Natural killer cell (primary cell): Measurements from ENCODE around the gene PSMB2. TPM values are rescaled to one million over a fixed set of nuclear protein-coding genes. Genes with fewer than 3 reads are reported as not detected.

Source experiments
- ATAC-seq, 3 donors: fragments of 150-1000 bp in 2 of 3; fragments of 200-7000 bp in 1 of 3; cut with Tn5 transposase; 1 replicate in 1 of 3; 2 replicates in 2 of 3; pipeline ENCODE4 v1.10.0; 2021; ENCODE audit warnings: mild to moderate bottlenecking in 2 of 3, moderate library complexity in 2 of 3
- DNase-seq, 2 donors: peaks; one replicate each; pipeline versions ENCODE4 v3.0.0 to v3.0.0-alpha.2; 2013 to 2021; ENCODE audit warnings: mixed read lengths in 1 of 2
- H3K27ac ChIP-seq: one replicate; pipeline ENCODE4 v1.5.1; 2013; ENCODE audit warnings: mild to moderate bottlenecking, low read length
- H3K27me3 ChIP-seq: one replicate; pipeline ENCODE4 v1.6.1; 2013; ENCODE audit warnings: low read length; ENCODE audit not compliant: control insufficient read depth, insufficient read depth
- H3K36me3 ChIP-seq: one replicate; pipeline ENCODE4 v1.6.1; 2013; ENCODE audit warnings: low read length; ENCODE audit not compliant: control insufficient read depth, insufficient read depth
- H3K4me1 ChIP-seq: one replicate; pipeline ENCODE4 v1.6.1; 2013; ENCODE audit warnings: low read length; ENCODE audit not compliant: control insufficient read depth, insufficient read depth
- H3K4me3 ChIP-seq: one replicate; pipeline ENCODE4 v1.5.1; 2013; ENCODE audit warnings: low read length
- H3K9me3 ChIP-seq: one replicate; pipeline ENCODE4 v1.6.1; 2013; ENCODE audit warnings: low read length; ENCODE audit not compliant: control insufficient read depth, insufficient read depth
- H3K27ac Mint-ChIP-seq, 2 donors: one replicate each; pipeline ENCODE4 v1.8.0; 2022; ENCODE audit warnings: mild to moderate bottlenecking in 2 of 2, mixed read lengths in 2 of 2, moderate library complexity in 1 of 2
- H3K27me3 Mint-ChIP-seq, 2 donors: one replicate each; pipeline ENCODE4 v1.8.0; 2022; ENCODE audit warnings: low read depth in 2 of 2, mixed read lengths in 2 of 2
- H3K36me3 Mint-ChIP-seq: one replicate; pipeline ENCODE4 v1.8.0; 2022; ENCODE audit warnings: mixed read lengths
- H3K4me1 Mint-ChIP-seq, 2 donors: one replicate each; pipeline ENCODE4 v1.8.0; 2022; ENCODE audit warnings: mixed read lengths in 2 of 2
- H3K4me3 Mint-ChIP-seq: one replicate; pipeline ENCODE4 v1.8.0; 2022; ENCODE audit warnings: mild to moderate bottlenecking, moderate library complexity, mixed read lengths
- H3K9me3 Mint-ChIP-seq, 2 donors: one replicate each; pipeline ENCODE4 v1.8.0; 2022; ENCODE audit warnings: mixed read lengths in 2 of 2
- WGBS: methylation state at CpG from one replicate; pipeline ENCODE4 v1.1.7; 2013; ENCODE audit warnings: missing lambda C conversion rate; ENCODE audit not compliant: insufficient coverage; 5-methylcytosine and 5-hydroxymethylcytosine counted together
- intact Hi-C: fragments of 100-400 bp; cut with micrococcal nuclease; formaldehyde crosslinking; loops from one replicate; pipeline ENCODE4 v1.14.2; 2022
- total RNA-seq, 4 donors: library from RNA; stranded (reverse); fragments of 120-200 nt in 1 of 4; gene quantifications; one replicate each; pipeline versions ENCODE4 v1.2.3 to v1.2.4, GENCODE V29; 2013 to 2022
- TF ChIP-seq, protein P1 (sequence below): fragments of 200-600 bp; IDR thresholded peaks from one replicate; pipeline ENCODE4 v1.8.0; 2022; ENCODE audit warnings: antibody characterized with exemption

Gene PSMB2
- total RNA-seq, 3 donors from 2014 or later (not counting 1 experiment from before 2014, with no cell fraction given) = 37.0 to 45.0 (median 37.3) TPM

GRCh38 chr1:35575416-35575958 is 65.8 kb downstream of the PSMB2 start:
- peak overlapping the region; percentile 37 to 89 for H3K27ac Mint-ChIP-seq
- intact Hi-C loops = no loop called here
- no peaks in the 10 kb centered on the region for H3K9me3 ChIP-seq
- peaks cover 43 to 54% of the 10 kb centered on the region in 2 donors for H3K4me1 Mint-ChIP-seq
- no peaks in the 10 kb centered on the region for H3K36me3 Mint-ChIP-seq
- no peaks in the 10 kb centered on the region for H3K9me3 Mint-ChIP-seq
- ATAC-seq (no peak), DNase-seq (no peak)
- H3K27me3 Mint-ChIP-seq = no peaks in the 10 kb centered on the region
- no peaks in the 10 kb centered on the region for H3K27me3 ChIP-seq
- TF ChIP-seq, protein P1, sequence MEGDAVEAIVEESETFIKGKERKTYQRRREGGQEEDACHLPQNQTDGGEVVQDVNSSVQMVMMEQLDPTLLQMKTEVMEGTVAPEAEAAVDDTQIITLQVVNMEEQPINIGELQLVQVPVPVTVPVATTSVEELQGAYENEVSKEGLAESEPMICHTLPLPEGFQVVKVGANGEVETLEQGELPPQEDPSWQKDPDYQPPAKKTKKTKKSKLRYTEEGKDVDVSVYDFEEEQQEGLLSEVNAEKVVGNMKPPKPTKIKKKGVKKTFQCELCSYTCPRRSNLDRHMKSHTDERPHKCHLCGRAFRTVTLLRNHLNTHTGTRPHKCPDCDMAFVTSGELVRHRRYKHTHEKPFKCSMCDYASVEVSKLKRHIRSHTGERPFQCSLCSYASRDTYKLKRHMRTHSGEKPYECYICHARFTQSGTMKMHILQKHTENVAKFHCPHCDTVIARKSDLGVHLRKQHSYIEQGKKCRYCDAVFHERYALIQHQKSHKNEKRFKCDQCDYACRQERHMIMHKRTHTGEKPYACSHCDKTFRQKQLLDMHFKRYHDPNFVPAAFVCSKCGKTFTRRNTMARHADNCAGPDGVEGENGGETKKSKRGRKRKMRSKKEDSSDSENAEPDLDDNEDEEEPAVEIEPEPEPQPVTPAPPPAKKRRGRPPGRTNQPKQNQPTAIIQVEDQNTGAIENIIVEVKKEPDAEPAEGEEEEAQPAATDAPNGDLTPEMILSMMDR = no peak
- 96% methylated on average over 5 of the region's 5 CpGs for WGBS
- H3K4me1 ChIP-seq = peaks cover 40% of the 10 kb centered on the region
- H3K4me3 ChIP-seq = no peak overlapping the region
- H3K27ac ChIP-seq = no peak overlapping the region
- no peaks in the 10 kb centered on the region for H3K36me3 ChIP-seq
- peak overlapping the region; percentile 94 for H3K4me3 Mint-ChIP-seq

DNA sequence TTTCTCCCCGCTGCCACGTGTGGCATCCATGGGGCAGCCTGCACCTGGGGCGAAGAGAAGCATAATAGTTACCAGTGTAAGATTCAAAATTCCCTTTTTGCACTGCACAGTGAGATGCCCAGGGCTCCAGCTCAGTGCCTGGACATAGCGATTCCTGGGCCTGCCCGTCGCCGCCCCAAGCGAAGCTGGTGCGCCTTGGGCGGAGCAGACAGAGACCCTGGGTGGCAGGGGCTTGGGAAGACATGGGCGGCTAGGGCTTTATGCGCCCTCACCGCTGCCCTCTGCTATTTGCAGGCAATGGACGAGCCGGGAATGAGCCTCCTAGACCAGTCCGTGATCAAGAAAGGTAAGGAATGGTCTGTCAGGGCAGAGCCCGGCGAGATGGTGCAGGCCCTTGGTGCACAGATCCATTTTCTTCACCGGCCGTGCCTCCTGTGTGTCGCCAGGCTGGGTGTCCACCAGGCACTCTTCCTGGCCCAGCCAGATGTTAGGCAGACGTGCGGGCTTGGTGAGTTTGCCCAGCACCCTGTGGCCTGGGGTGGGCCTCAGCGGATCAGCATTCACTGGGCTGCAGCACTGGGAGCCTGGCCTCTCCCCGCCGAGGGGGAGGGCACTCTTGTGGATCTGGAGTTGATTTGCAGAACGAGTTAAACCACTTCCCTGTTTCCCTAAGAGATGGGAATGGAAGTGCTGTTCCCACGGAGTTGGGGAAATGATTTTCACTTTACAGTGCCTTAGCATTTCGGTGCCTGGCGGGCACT is 66.5 kb downstream of the PSMB2 start:
- peaks cover 40% of the 10 kb centered on the region for H3K4me1 ChIP-seq
- H3K27me3 ChIP-seq = no peaks in the 10 kb centered on the region
- ATAC-seq = no peak
- WGBS = 93% methylated on average over 30 of the region's 30 CpGs
- H3K36me3 ChIP-seq = no peaks in the 10 kb centered on the region
- no peak overlapping the region for H3K4me3 ChIP-seq
- no peak for DNase-seq
- Mint-ChIP-seq H3K9me3 (no peaks in the 10 kb centered on the region), H3K27ac (peak overlapping the region; percentile 37 to 89), H3K36me3 (no peaks in the 10 kb centered on the region), H3K27me3 (no peaks in the 10 kb centered on the region), H3K4me3 (peak overlapping the region; percentile 94), H3K4me1 (peaks cover 43 to 60% of the 10 kb centered on the region in 2 donors)
- no peak overlapping the region for H3K27ac ChIP-seq
- intact Hi-C loops = no loop called here
- no peaks in the 10 kb centered on the region for H3K9me3 ChIP-seq
- TF ChIP-seq, protein P1 = no peak

DNA sequence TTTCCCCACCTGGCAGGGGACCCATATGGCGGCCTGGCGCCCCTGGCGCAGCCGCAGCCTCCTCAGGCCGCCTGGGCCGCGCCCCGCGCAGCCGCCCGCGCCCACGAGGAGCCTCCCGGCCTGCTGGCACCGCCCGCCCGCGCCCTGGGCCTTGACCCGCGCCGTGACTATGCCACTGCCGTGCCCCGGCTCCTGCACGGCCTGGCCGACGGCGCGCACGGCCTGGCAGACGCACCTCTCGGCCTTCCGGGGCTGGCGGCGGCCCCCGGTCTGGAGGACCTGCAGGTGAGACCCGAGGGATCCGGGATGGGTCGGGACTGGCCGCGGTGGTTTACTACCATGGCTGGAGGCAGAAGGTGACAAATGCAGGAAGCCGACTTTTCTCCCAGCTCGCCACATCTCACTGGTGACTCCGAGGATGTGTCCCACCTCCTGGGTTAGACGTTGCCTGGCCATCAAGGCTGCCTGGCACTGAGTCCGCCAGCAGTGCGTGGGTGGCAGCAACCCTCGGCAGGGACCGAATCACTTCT is 67.1 kb downstream of the PSMB2 start:
- TF ChIP-seq, protein P1 = no peak
- H3K27ac ChIP-seq = no peak overlapping the region
- Mint-ChIP-seq H3K27ac (no peak overlapping the region), H3K4me1 (peaks cover 43 to 67% of the 10 kb centered on the region in 2 donors), H3K36me3 (no peaks in the 10 kb centered on the region), H3K9me3 (no peaks in the 10 kb centered on the region), H3K27me3 (no peaks in the 10 kb centered on the region), H3K4me3 (peak overlapping the region; percentile 35)
- 97% methylated on average over 48 of the region's 48 CpGs for WGBS
- H3K9me3 ChIP-seq = no peaks in the 10 kb centered on the region
- intact Hi-C loops = no loop called here
- peaks cover 39% of the 10 kb centered on the region for H3K4me1 ChIP-seq
- no peaks in the 10 kb centered on the region for H3K36me3 ChIP-seq
- H3K27me3 ChIP-seq = no peaks in the 10 kb centered on the region
- DNase-seq (no peak), ATAC-seq (no peak)
- H3K4me3 ChIP-seq = no peak overlapping the region
